C4-2B (cell line): ENCODE data around the gene PTPRN2.

Source experiments
- CTCF ChIP-seq: fragments of 450-650 bp; conservative IDR thresholded peaks from 2 replicates; pipeline ENCODE4 v1.5.1; 2017; ENCODE audit warnings: mild to moderate bottlenecking
- ZFX ChIP-seq: fragments of 450-650 bp; IDR thresholded peaks from 2 replicates; pipeline ENCODE4 v1.6.1; 2017

DNA sequence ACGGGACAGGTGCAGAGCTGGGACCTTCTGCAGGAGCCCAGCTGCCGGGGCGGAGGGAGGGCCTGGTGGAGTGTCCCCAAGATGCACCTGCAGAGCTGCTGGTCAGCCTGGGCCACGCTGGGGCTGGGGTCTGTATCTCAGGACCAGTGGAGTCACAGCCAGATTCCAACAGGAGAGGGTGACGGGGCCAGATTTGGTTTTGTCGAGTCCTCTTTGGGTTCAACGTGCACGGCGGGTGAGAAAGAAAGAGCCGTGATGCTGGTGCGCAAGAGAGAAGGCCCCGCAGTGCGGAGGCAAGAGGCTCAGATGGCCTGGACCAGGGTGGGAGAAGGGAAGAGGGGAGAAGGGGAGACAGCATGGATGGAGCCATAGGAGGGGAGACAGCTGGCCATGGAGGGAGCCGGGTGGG lies 462.9 kb downstream of the PTPRN2 start:
- no peak for TF ChIP-seq CTCF
- TF ChIP-seq ZFX: no peak
